Eye (tissue), 1 donor: ENCODE data around the gene SOX21.

Experiments used
- DNase-seq: peaks from one replicate; pipeline ENCODE4 v3.0.0-alpha.2; 2015

The SOX21 gene

GRCh38 chr13:94708031-94708859 lies 4.1 kb downstream of the SOX21 start:
- peak; percentile 79 for DNase-seq

DNA sequence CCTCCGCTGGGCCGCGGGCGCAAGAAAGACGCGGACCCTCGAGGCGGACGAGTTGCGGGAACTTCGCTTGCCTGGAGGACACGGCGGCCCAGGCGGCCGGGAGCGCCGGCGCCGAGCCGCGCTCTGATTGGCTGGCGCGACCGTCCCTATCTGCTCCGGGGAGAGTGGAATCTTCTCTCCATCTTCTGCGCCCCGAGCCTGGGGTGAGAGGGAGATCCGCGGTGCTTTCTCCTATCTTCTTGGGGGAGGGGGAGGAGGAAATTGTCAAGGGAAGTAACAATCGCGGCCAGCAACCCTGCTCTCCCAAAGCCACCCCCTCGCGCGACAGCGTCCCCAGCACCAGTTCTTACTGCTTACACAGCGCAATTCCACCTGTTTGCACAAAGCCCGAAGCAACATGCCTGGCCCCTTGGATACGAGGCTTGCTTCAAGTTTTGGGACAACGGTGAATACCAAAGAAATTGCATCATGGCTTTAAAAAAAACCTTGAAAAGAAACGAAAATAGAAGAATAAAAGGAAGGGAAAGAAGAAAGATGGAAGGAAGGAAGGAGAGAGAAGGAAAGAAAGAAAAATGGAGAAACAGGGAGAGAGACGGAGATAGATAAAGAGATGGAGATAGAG lies 4.8 kb downstream of the SOX21 start:
- peak; percentile 77 for DNase-seq

DNA sequence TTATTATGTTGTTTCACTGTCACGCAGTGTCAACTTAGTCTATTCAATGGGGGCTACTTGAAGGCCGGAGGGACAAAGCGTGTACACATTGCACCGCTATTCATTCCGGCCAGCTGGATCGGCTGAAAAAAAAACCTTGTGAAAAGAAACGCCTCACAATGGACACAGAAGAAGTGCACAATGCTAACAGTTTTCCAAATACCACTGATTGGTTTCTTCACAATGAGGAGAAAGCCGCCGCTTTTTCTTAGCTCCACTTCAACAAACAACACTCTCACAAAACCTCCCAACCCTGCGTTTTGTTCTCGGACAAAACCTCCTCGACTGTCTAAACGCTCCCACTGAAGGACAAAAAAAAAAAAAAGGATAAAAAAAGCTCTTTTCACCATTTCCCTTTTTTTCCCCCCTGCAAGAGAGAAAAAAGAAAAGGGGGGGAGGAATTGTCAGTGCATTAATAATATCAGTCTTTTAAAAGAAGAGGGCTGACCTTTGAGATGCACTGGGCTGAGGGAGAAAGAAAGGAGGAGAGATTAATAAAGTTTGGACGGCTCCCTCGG lies 5.4 kb downstream of the SOX21 start:
- peak; percentile 88 for DNase-seq

GRCh38 chr13:94706101-94706842 lies 6.1 kb downstream of the SOX21 start:
- no peak for DNase-seq

DNA sequence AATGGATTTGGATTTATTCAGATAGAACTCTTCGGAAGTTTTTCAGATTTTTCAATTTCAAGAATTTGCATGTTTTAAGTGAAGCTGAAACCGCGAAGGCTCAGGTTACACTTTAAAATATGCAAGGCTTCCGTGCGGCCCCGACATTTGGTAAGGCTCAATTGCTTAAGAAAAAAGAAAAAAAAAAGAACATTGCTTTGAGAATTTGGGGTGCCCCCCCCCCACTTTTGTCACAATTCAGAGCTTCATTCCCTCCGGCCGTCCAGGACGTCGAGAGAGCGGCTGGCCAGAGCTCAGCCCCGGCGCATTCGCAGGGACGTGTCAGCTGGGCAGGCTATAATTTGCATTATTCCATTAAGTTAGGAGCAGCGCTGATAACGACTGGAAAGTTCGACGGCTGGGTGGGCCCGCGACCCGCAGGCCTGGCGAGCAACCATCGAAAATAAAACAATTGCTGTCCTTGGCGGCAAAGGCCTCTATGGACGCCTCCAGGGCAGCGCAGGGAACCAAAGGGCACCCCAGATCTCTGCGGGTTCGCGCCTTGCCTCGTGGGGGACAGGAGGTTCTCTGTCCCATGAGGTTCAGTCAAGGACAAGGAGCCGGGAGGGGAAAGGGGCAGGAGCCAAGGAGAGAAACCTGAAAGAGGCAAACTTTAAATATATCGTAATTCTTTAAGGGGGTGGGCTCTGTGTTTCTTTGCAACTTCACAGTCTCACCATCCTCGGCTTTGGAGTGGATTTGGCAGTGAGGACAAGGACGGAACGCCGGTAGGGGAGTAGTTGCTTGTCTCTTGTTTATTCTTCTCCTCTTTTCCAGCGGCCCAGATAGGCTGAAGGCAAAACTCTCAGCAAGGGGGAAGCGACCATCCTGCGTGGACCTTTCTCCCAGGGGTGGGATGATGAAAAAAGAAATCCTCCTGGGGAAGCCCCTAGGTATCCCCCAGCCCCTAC lies 7.0 kb downstream of the SOX21 start:
- peak; percentile 65 for DNase-seq

GRCh38 chr13:94704377-94705080 lies 7.8 kb downstream of the SOX21 start:
- peak; percentile 64 for DNase-seq

- DNase-seq: peak; percentile 57
Measured at GRCh38 chr13:94703721-94704314, 8.5 kb downstream of the SOX21 start.

GRCh38 chr13:94703271-94703670 lies 9.1 kb downstream of the SOX21 start:
- peak; percentile 58 for DNase-seq

GRCh38 chr13:94702181-94703041 lies 9.9 kb downstream of the SOX21 start:
- peak; percentile 55 for DNase-seq

- no peak for DNase-seq
Measured at GRCh38 chr13:94701313-94702180, 10.8 kb downstream of the SOX21 start.

- DNase-seq: no peak
Measured at GRCh38 chr13:94700536-94700935, 11.8 kb downstream of the SOX21 start.

GRCh38 chr13:94700051-94700535 lies 12.3 kb downstream of the SOX21 start:
- no peak for DNase-seq

GRCh38 chr13:94696171-94696570 lies 16.2 kb downstream of the SOX21 start:
- DNase-seq: no peak

DNA sequence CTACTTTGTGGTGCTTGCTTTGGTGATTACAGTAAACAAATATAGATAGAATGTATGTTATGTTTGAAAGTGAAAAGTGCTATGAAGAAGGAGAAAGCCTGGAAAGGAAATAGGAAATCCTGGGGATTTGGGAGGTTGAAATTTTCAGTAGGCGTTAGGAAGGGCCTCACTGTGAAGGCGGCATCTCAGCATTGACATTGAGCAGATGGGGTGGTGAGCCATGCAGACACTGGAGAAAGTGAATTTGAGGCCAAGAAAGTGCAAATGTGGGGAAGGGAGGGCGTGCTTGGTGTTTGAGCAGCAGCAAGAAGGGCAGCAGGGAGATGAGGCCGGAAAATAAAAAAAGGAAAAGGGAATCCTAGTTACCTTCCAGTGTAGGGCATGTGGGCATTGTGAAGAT lies 20.3 kb downstream of the SOX21 start:
- DNase-seq: no peak

- DNase-seq: no peak
Measured at GRCh38 chr13:94683409-94683808, 28.9 kb downstream of the SOX21 start.

DNA sequence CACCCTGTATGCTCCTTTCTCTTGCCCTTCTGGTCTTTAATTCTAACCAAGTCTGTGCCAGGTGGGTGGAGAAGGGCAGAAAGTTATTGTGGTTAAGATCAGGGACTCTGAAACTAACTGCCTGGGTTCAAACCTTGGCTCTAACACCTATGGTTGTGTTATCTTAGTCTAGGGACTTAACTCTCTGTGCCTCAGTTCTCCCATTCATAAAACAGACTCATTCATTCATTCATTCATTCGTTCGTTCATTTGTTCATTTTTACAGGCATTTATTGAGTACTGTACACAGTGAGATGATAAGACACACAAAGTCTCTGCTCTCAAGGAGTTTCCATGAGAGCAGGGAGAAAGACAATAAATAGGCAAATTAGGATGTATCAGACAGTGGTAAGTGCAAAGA lies 30.1 kb downstream of the SOX21 start:
- DNase-seq: no peak

GRCh38 chr13:94679614-94680013 lies 32.7 kb downstream of the SOX21 start:
- no peak for DNase-seq

DNA sequence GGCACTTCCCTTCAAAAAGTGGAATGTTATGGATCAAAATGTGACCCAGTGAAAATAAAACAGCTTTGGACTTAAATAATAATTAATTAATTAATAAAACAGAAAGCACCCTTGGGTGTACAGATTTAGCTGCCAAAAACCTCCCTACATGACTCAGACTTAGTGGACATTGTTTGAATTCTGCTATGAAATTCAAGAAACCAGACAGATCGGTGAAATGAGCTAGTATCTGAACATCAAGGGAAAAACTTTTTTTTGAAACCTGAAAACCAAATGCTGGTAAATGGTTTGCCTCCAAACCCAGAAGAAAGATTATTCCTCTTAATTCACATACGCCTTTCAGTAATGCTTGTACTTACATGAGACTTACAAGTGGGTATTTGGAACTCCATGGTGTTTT lies 33.5 kb downstream of the SOX21 start:
- no peak for DNase-seq

DNA sequence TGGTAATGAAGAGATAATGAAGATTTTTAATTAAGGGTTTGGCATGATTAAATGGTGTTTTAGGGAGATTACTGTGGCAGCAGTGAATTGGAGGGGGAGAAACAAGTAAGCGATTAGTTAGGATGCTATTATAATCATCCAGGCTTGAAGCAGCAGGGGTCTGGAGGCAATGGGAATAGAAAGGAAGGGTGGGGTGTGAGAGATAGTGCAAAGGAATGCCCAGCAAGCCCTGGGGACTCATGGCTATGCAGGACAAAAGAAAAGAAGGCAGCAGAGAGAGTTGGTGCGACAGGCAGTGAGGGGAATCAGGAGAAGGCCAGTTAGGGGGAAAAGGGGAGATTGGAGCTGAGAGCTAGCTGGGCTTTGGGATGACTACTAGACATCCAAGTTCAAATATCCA lies 34.5 kb downstream of the SOX21 start:
- DNase-seq: no peak
